GM12892 (cell line): ENCODE measurements around the gene CCNA1.

Experiments
- DNase-seq: peaks from one replicate; pipeline ENCODE4 v3.0.0; 2011; ENCODE audit not compliant: insufficient read length
- FAIRE-seq: peaks from 2 replicates; lab custom pipeline; 2011; peaks lifted over from hg19 to GRCh38; lab: Jason Lieb, UNC
- POLR2A ChIP-seq: IDR thresholded peaks from 2 replicates; pipeline ENCODE4 v1.6.1; 2011; ENCODE audit warnings: low read depth, low read length, control low read depth
- POLR2AphosphoS5 ChIP-seq: IDR thresholded peaks from 2 replicates; pipeline ENCODE4 v1.6.1; 2011; ENCODE audit warnings: low read depth, low read length, control low read depth
- TAF1 ChIP-seq: IDR thresholded peaks from 2 replicates; pipeline ENCODE4 v1.6.1; 2011; ENCODE audit warnings: low read depth, mild to moderate bottlenecking, control low read depth, low read length, borderline replicate concordance

Gene CCNA1

GRCh38 chr13:36430247-36431203 lies 1.8 kb upstream of the CCNA1 start:
- FAIRE-seq (no peak), DNase-seq (no peak)
- no peak for TF ChIP-seq POLR2AphosphoS5
- no peak for TF ChIP-seq TAF1
- TF ChIP-seq POLR2A = no peak

- DNase-seq (peak; percentile 11), FAIRE-seq (no peak)
- TF ChIP-seq POLR2A (no peak), TAF1 (no peak)
These were observed 840 bp upstream of the CCNA1 start for GRCh38 chr13:36431204-36432105.

GRCh38 chr13:36436811-36437210 lies 4.5 kb downstream of the CCNA1 start:
- no peak for FAIRE-seq
- no peak for DNase-seq
- no peak for TF ChIP-seq POLR2A
- TF ChIP-seq POLR2AphosphoS5 = no peak
- no peak for TF ChIP-seq TAF1

- TF ChIP-seq POLR2A = no peak
- no peak for TF ChIP-seq TAF1
- no peak for TF ChIP-seq POLR2AphosphoS5
- DNase-seq (no peak), FAIRE-seq (no peak)
These were observed 6.5 kb downstream of the CCNA1 start for GRCh38 chr13:36438594-36439483.

DNA sequence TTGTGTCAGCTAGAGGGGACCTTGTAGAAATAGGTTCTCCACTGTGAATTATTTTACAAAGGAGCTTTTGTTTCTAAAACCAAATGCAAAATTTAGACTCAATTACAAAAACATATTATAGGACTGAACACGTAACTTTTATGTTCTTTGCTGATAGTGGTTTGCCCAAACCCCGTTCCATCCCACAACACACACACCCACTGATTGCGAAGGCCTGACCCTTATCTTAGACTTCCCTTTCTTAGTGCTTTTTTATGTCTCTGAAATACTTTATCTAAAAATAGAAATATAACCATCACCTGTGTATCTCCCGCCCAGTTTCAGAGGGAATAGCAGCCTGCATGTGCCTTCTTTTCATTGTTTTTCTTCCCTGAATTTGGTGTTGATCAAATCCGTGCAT lies 13.0 kb downstream of the CCNA1 start:
- TF ChIP-seq POLR2AphosphoS5 (no peak), POLR2A (no peak), TAF1 (no peak)
- FAIRE-seq = no peak
- DNase-seq = no peak

DNA sequence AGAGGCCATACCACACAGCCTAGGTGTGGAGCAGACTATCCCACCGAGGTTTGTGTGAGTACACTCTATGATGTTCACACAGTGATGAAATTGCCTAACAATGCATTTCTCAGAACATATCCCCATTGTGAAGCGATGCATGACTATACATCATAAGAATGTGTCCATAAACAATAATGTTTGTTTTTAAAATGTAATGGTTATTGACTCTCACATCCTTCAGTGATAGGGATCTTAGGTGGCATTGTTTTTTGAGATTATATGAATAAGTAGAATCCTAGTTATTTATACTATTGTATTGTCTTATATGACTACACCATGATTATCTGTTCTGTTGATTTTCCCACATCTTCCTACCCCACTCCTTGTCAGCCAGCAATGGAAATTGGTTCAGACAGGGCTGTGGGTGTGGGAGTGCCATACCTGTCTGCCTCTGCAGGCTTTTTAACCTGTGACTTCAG lies 13.6 kb downstream of the CCNA1 start:
- DNase-seq = no peak
- FAIRE-seq = no peak
- TF ChIP-seq POLR2A = no peak
- no peak for TF ChIP-seq TAF1
- no peak for TF ChIP-seq POLR2AphosphoS5

DNA sequence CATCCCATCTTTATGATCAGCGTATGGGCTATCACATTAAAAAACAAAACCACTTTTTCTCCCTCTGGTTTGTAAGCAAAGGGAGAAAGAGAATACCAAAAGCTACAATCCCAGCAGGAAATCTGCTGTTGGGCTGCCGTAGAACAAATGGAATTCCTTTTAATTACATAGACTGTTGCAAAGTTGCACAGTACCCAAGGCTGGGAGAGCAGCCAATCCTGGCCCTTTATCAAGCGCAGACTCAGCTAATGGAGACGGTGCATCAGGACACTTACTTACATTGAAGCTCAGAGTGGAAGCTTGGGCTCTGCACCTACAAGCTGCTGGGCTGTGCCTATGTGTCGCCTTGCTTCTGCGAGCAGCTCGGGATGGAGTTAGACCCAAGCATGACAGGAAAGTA lies 15.2 kb downstream of the CCNA1 start:
- FAIRE-seq = no peak
- TF ChIP-seq TAF1 = no peak
- TF ChIP-seq POLR2A = no peak
- TF ChIP-seq POLR2AphosphoS5 = no peak
- DNase-seq = no peak

- TF ChIP-seq POLR2A = no peak
- no peak for TF ChIP-seq POLR2AphosphoS5
- no peak for TF ChIP-seq TAF1
- no peak for DNase-seq
- FAIRE-seq = no peak
These were observed 18.2 kb downstream of the CCNA1 start for GRCh38 chr13:36450534-36450933.

- no peak for FAIRE-seq
- no peak for DNase-seq
- no peak for TF ChIP-seq POLR2AphosphoS5
- TF ChIP-seq POLR2A = no peak
- TF ChIP-seq TAF1 = no peak
These were observed 21.2 kb downstream of the CCNA1 start for GRCh38 chr13:36453516-36453915.

DNA sequence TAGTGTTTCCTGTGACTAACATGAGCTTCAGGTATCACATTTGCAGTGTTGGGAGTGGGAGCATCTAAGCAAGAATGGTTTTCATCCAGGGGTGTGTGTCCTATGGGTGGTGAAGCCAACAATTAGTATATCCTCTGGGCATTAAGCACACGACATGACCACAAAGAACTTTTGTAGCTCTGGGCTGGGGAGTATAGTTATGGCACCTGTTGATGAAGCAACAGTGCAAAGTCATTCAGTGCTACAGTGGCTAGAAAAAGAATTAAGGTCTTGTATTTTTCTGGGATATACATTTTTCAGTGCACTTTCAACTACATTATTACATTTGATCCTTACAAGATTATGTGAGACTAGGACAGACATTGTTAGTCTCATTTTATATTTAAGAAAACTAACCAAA lies 21.8 kb downstream of the CCNA1 start:
- FAIRE-seq (no peak), DNase-seq (no peak)
- TF ChIP-seq POLR2A (no peak), TAF1 (no peak), POLR2AphosphoS5 (no peak)
